Measurements from ENCODE around the gene GJB4. TPM values are rescaled to one million over a fixed set of nuclear protein-coding genes. Genes with fewer than 3 reads are reported as not detected.
"Not testable (repeated sequence)": the region's sequence is repeated elsewhere in the genome, so short reads cannot be mapped to it uniquely, and the experiment has no call there.

The GJB4 gene
- total and polyA plus RNA-seq, 7 experiments from 2014 or later, result not detected

GRCh38 chr1:34762474-34763141 lies 3.1 kb downstream of the GJB4 start:
- Histone ChIP-seq H3K36me3 (ENCODE audit: control insufficient read depth in 2 of 3, insufficient read depth in 3 of 3, low read length in 3 of 3) (no peaks in the 10 kb centered on the region), H3K9me3 (ENCODE audit: control insufficient read depth in 2 of 3, low read length in 3 of 3) (no peaks in the 10 kb centered on the region), H3K4me1 (ENCODE audit: control insufficient read depth in 2 of 2, insufficient read depth in 2 of 2, low read length in 2 of 2) (no peaks in the 10 kb centered on the region), H3K27me3 (ENCODE audit: control insufficient read depth in 2 of 2, insufficient read depth in 2 of 2, low read length in 2 of 2) (no peaks in the 10 kb centered on the region), H3K4me3 (ENCODE audit: low read length) (no peak overlapping the region), H3K27ac (ENCODE audit: low read depth, low read length) (no peak overlapping the region)
- Mint-ChIP-seq H3K4me3 (no peak overlapping the region), H3K27ac (no peak overlapping the region), H3K27me3 (peaks cover 0 to 17% (median 4%) of the 10 kb centered on the region in 5 donors), H3K4me1 (no peaks in the 10 kb centered on the region), H3K9me3 (no peaks in the 10 kb centered on the region), H3K36me3 (no peaks in the 10 kb centered on the region)
- ChIA-PET POLR2A (no interaction called here), CTCF (no interaction called here)
- no peak for DNase-seq
- no peak for ATAC-seq
- intact Hi-C loops (cut with micrococcal nuclease), result no loop called here

DNA sequence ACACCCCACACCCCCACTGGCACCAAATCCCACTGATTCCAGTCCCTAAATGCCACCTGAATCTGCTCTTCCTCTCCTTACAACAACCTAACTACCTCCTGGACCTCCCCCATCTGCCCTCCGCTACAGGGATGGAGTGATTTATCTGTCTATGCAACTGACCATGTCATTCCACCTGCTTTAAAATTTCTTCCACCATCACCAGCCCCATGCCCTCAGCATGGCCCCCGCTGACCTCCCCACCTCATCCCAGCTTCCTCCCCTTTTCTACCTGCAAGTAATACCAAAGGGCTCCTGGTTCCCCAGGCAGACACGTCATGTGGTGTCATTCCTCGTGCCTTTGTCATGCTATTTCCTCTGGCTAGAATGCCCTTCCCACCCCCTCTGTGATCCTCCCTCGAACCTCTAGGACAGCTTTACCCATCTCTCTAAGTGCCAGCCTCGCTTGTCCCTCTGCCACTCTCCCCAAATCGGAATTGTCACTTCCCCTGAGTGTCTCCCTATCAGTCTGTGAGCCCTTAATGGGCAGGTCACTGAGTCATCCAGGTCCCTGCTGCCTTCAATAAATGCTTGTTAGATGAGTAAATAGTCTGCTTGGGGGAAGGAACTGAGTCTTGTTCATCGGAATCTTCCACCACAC lies 3.7 kb downstream of the GJB4 start:
- Mint-ChIP-seq H3K4me3 (no peak overlapping the region), H3K27ac (no peak overlapping the region), H3K36me3 (no peaks in the 10 kb centered on the region), H3K9me3 (no peaks in the 10 kb centered on the region), H3K27me3 (peaks cover 0 to 13% (median 4%) of the 10 kb centered on the region in 5 donors), H3K4me1 (no peaks in the 10 kb centered on the region)
- Histone ChIP-seq H3K4me1 (ENCODE audit: control insufficient read depth in 2 of 2, insufficient read depth in 2 of 2, low read length in 2 of 2) (no peaks in the 10 kb centered on the region), H3K9me3 (ENCODE audit: control insufficient read depth in 2 of 3, low read length in 3 of 3) (no peaks in the 10 kb centered on the region), H3K27me3 (ENCODE audit: control insufficient read depth in 2 of 2, insufficient read depth in 2 of 2, low read length in 2 of 2) (no peaks in the 10 kb centered on the region), H3K36me3 (ENCODE audit: control insufficient read depth in 2 of 3, insufficient read depth in 3 of 3, low read length in 3 of 3) (no peaks in the 10 kb centered on the region), H3K27ac (ENCODE audit: low read depth, low read length) (no peak overlapping the region), H3K4me3 (ENCODE audit: low read length) (no peak overlapping the region)
- no peak for DNase-seq
- CTCF ChIA-PET, result no interaction called here
- intact Hi-C loops (cut with micrococcal nuclease), result no loop called here
- no peak for ATAC-seq
- POLR2A ChIA-PET, result no interaction called here

- Mint-ChIP-seq H3K4me1 (no peaks in the 10 kb centered on the region), H3K36me3 (no peaks in the 10 kb centered on the region), H3K27me3 (peaks cover 0 to under 1% (median 0%) of the 10 kb centered on the region in 5 donors), H3K4me3 (no peak overlapping the region), H3K9me3 (no peaks in the 10 kb centered on the region), H3K27ac (no peak overlapping the region)
- POLR2A ChIA-PET, result no interaction called here
- DNase-seq (no peak), ATAC-seq (no peak)
- Histone ChIP-seq H3K27ac (ENCODE audit: low read depth, low read length) (no peak overlapping the region), H3K27me3 (ENCODE audit: control insufficient read depth in 2 of 2, insufficient read depth in 2 of 2, low read length in 2 of 2) (no peaks in the 10 kb centered on the region), H3K9me3 (ENCODE audit: control insufficient read depth in 2 of 3, low read length in 3 of 3) (no peaks in the 10 kb centered on the region), H3K4me1 (ENCODE audit: control insufficient read depth in 2 of 2, insufficient read depth in 2 of 2, low read length in 2 of 2) (no peaks in the 10 kb centered on the region), H3K4me3 (ENCODE audit: low read length) (no peak overlapping the region), H3K36me3 (ENCODE audit: control insufficient read depth in 2 of 3, insufficient read depth in 3 of 3, low read length in 3 of 3) (no peaks in the 10 kb centered on the region)
- CTCF ChIA-PET, result no interaction called here
- intact Hi-C loops (cut with micrococcal nuclease), result no loop called here
Measured at GRCh38 chr1:34768856-34769255, 9.3 kb downstream of the GJB4 start.

- ATAC-seq, result no peak
Measured at GRCh38 chr1:34770891-34771504, 11.5 kb downstream of the GJB4 start.

DNA sequence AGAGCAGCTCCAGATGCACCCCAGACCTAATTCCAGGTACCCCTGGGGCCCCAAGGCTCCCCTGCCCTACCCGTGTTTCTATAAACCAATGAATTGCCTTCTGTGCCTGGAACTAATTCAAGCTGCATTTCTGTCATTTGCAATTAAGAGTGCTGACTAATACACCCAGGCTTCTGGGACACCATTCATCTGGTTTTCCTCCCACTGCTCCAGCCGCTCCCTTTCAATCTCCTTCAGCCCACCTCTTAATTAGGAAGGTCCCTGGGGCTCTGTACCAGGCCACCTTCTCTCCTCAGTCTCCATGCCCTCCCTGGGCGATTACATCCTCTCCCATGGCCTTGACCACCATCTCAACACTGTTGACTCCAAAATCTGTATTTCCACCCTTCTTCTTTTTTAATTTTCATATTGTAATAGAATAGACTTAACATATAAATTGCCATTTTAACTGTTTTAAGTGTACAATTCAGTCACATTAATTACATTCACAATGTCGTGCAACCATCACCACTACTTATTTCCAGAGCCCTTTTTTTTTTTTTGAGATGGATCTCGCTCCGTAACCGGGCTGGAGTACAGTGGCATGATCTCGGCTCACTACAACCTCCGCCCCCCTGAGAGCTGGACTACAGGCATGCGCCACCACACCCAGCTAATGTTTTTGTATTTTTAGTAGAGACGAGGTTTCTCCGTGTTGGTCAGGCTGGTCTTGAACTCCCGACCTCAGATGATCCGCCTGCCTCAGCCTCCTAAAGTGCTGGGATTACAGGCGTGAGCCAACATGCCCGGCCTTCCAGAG lies 12.2 kb downstream of the GJB4 start:
- ATAC-seq (no peak), DNase-seq (no peak)
- Mint-ChIP-seq H3K27ac (no peak overlapping the region), H3K36me3 (no peaks in the 10 kb centered on the region), H3K9me3 (no peaks in the 10 kb centered on the region), H3K27me3 (peaks cover 0 to 5% (median 0%) of the 10 kb centered on the region in 5 donors), H3K4me3 (no peak overlapping the region), H3K4me1 (no peaks in the 10 kb centered on the region)
- no peak overlapping the region for H3K4me3 ChIP-seq (ENCODE audit: low read length)
- H3K27ac ChIP-seq (ENCODE audit: low read depth, low read length), result no peak overlapping the region
- ChIA-PET POLR2A (no interaction called here), CTCF (no interaction called here)
- H3K36me3 ChIP-seq (ENCODE audit: control insufficient read depth in 2 of 3, insufficient read depth in 3 of 3, low read length in 3 of 3), result no peaks in the 10 kb centered on the region
- intact Hi-C loops (cut with micrococcal nuclease), result no loop called here
- H3K4me1 ChIP-seq (ENCODE audit: control insufficient read depth in 2 of 2, insufficient read depth in 2 of 2, low read length in 2 of 2), result no peaks in the 10 kb centered on the region
- H3K27me3 ChIP-seq (ENCODE audit: control insufficient read depth in 2 of 2, insufficient read depth in 2 of 2, low read length in 2 of 2), result no peaks in the 10 kb centered on the region
- no peaks in the 10 kb centered on the region for H3K9me3 ChIP-seq (ENCODE audit: control insufficient read depth in 2 of 3, low read length in 3 of 3)

More at GRCh38 chr1:34770891-34771504, 11.5 kb downstream of the GJB4 start:
- Mint-ChIP-seq H3K4me1 (no peaks in the 10 kb centered on the region), H3K4me3 (no peak overlapping the region), H3K27ac (no peak overlapping the region), H3K9me3 (no peaks in the 10 kb centered on the region), H3K27me3 (peaks cover 0 to 5% (median 0%) of the 10 kb centered on the region in 5 donors), H3K36me3 (no peaks in the 10 kb centered on the region)
- Histone ChIP-seq H3K9me3 (ENCODE audit: control insufficient read depth in 2 of 3, low read length in 3 of 3) (no peaks in the 10 kb centered on the region), H3K4me3 (ENCODE audit: low read length) (no peak overlapping the region), H3K27me3 (ENCODE audit: control insufficient read depth in 2 of 2, insufficient read depth in 2 of 2, low read length in 2 of 2) (no peaks in the 10 kb centered on the region), H3K4me1 (ENCODE audit: control insufficient read depth in 2 of 2, insufficient read depth in 2 of 2, low read length in 2 of 2) (no peaks in the 10 kb centered on the region), H3K36me3 (ENCODE audit: control insufficient read depth in 2 of 3, insufficient read depth in 3 of 3, low read length in 3 of 3) (no peaks in the 10 kb centered on the region), H3K27ac (ENCODE audit: low read depth, low read length) (no peak overlapping the region)
- intact Hi-C loops (cut with micrococcal nuclease), result no loop called here
- DNase-seq, result no peak
- ChIA-PET POLR2A (no interaction called here), CTCF (no interaction called here)

GRCh38 chr1:34773114-34773513 lies 13.6 kb downstream of the GJB4 start:
- H3K27ac Mint-ChIP-seq; H3K27ac ChIP-seq (ENCODE audit: low read depth, low read length); H3K36me3 ChIP-seq (ENCODE audit: control insufficient read depth in 2 of 3, insufficient read depth in 3 of 3, low read length in 3 of 3); H3K9me3 Mint-ChIP-seq; H3K4me3 ChIP-seq (ENCODE audit: low read length); POLR2A ChIA-PET; ATAC-seq; CTCF ChIA-PET; H3K4me1 ChIP-seq (ENCODE audit: control insufficient read depth in 2 of 2, insufficient read depth in 2 of 2, low read length in 2 of 2); H3K4me3 Mint-ChIP-seq; H3K9me3 ChIP-seq (ENCODE audit: control insufficient read depth in 2 of 3, low read length in 3 of 3); DNase-seq; H3K4me1 Mint-ChIP-seq; H3K36me3 Mint-ChIP-seq; H3K27me3 ChIP-seq (ENCODE audit: control insufficient read depth in 2 of 2, insufficient read depth in 2 of 2, low read length in 2 of 2); intact Hi-C loops (cut with micrococcal nuclease): not testable (repeated sequence)
- peaks cover 7 to 10% (median 9%) of the 10 kb centered on the region in 5 donors for H3K27me3 Mint-ChIP-seq
